ENCODE results near the gene OTOP2. TPM values are rescaled to one million over a fixed set of nuclear protein-coding genes. Genes with fewer than 3 reads are reported as not detected.

Gene OTOP2
- total RNA-seq, 1 experiment from 2014 or later, result not detected

DNA sequence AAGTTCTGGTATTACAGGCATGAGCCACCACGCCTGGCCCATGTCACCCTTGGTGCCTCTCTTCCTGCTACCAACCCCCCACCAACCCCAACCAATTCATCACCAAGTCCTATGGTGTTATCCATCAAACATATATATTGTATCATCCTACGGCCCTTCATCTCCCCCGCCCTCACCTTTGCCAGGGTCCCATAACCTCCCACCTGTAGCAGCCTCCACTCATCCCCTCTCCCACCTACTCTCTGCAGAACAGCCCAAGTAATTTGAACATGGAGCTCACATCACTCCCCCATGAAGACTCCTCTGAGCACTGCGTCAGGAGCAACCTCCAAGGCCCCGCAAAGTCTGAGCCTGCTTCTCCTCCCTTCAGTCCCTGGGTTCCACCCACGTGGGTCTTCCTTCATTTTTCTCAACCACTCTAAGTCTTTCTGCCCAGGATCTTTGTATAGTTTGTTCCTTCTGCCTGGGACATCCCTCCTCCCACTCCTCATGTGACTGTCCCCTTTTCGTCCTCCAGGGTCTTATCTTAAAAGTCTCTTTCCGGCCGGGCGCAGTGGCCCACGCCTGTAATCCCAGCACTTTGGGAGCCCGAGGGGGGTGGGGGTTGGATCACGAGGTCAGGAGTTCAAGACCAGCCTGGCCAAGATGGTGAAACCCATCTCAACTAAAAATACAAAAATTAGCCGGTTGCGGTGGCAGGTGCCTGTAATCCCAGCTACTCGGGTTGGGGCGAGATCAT is 55.5 kb downstream of the OTOP2 start:
- Histone ChIP-seq H3K27ac (ENCODE audit: low read length) (no peak overlapping the region), H3K36me3 (ENCODE audit: low read depth, low read length) (no peaks in the 10 kb centered on the region), H4K20me1 (ENCODE audit: low read length) (no peaks in the 10 kb centered on the region), H3K27me3 (ENCODE audit: low read length) (no peaks in the 10 kb centered on the region), H3K4me3 (ENCODE audit: low read length) (no peak overlapping the region), H3K4me1 (ENCODE audit: insufficient read depth, low read length) (peaks cover 12% of the 10 kb centered on the region), H3K9ac (ENCODE audit: low read length) (no peak overlapping the region), H3K4me2 (ENCODE audit: low read length) (no peak overlapping the region), H2AFZ (ENCODE audit: low read length) (no peak overlapping the region), H3K9me3 (ENCODE audit: low read length) (no peaks in the 10 kb centered on the region), H3K79me2 (ENCODE audit: low read length) (no peaks in the 10 kb centered on the region), H3K9me2 (replicated peaks; ENCODE audit: low read length) (no peaks in the 10 kb centered on the region), H3F3A (ENCODE audit: low read length, unreplicated experiment) (no peaks in the 10 kb centered on the region)
- ChIA-PET POLR2A (ENCODE audit: unreplicated experiment) (interaction anchor here (0.6 kb wide), 1 partner anchor 16 kb away, joined by 3 read pairs; no protein-coding TSS in a partner anchor), CTCF (no interaction called here)
- intact Hi-C loops (cut with micrococcal nuclease), result no loop called here
- TF ChIP-seq EZH2 (IDR thresholded peaks at IDR 0.05; ENCODE audit: low read length, unreplicated experiment) (no peak), EZH2phosphoT487 (IDR thresholded peaks at IDR 0.05; ENCODE audit: borderline replicate concordance, low read length) (no peak)
- TF ChIP-seq, protein P1, sequence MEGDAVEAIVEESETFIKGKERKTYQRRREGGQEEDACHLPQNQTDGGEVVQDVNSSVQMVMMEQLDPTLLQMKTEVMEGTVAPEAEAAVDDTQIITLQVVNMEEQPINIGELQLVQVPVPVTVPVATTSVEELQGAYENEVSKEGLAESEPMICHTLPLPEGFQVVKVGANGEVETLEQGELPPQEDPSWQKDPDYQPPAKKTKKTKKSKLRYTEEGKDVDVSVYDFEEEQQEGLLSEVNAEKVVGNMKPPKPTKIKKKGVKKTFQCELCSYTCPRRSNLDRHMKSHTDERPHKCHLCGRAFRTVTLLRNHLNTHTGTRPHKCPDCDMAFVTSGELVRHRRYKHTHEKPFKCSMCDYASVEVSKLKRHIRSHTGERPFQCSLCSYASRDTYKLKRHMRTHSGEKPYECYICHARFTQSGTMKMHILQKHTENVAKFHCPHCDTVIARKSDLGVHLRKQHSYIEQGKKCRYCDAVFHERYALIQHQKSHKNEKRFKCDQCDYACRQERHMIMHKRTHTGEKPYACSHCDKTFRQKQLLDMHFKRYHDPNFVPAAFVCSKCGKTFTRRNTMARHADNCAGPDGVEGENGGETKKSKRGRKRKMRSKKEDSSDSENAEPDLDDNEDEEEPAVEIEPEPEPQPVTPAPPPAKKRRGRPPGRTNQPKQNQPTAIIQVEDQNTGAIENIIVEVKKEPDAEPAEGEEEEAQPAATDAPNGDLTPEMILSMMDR (conservative IDR thresholded peaks at IDR 0.05; ENCODE audit: low read depth, low read length), result no peak
- DNase-seq (no peak), ATAC-seq (no peak)
- BruUV-seq (replicated peaks), result no TSS peak

DNA sequence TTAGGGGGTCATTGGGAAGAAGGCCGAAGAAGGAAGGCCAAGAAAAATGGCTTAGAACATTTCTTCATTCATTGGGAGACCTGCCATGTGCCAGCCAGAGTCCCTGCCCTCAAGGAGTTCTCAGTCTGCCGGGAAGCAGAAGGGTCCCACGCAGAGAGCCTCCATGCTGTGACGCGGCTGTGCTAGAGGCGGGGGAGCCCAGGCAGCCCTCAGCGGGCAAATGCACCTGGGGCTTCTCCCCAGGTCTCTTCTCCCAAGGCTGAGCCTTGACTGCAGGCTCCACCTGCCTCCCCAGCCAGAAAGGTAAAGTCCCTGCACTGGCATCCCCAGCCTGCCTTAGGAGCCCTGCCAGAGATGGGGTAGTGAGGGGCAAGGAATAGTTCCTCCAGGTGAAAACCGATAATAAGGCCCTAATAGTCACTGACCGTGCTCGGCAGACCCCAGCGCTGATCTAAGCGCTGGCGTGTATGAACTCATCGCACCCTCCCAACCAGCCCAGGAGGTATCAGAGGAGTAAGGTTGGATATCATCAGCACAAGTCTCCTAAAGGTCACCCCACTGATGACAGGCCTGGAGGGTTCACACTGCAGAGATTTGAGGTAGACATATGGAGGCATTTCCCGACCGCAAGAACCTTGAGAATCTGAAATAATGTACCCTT is 57.4 kb downstream of the OTOP2 start:
- BruUV-seq (replicated peaks), result TSS peak; percentile 94

More for the DNA sequence above, 57.4 kb downstream of the OTOP2 start:
- Histone ChIP-seq H3K9me2 (replicated peaks; ENCODE audit: low read length) (no peaks in the 10 kb centered on the region), H3K27ac (ENCODE audit: low read length) (peak overlapping the region; percentile 50), H3F3A (ENCODE audit: low read length, unreplicated experiment) (peaks cover 2% of the 10 kb centered on the region), H3K9ac (ENCODE audit: low read length) (peak overlapping the region; percentile 79), H3K4me3 (ENCODE audit: low read length) (peak overlapping the region; percentile 78), H3K4me2 (ENCODE audit: low read length) (peak overlapping the region; percentile 98), H3K79me2 (ENCODE audit: low read length) (no peaks in the 10 kb centered on the region), H4K20me1 (ENCODE audit: low read length) (no peaks in the 10 kb centered on the region), H2AFZ (ENCODE audit: low read length) (peak overlapping the region; percentile 99), H3K36me3 (ENCODE audit: low read depth, low read length) (no peaks in the 10 kb centered on the region), H3K4me1 (ENCODE audit: insufficient read depth, low read length) (peaks cover 12% of the 10 kb centered on the region), H3K9me3 (ENCODE audit: low read length) (no peaks in the 10 kb centered on the region), H3K27me3 (ENCODE audit: low read length) (no peaks in the 10 kb centered on the region)
- intact Hi-C loops (cut with micrococcal nuclease), result no loop called here
- DNase-seq, result no peak
- TF ChIP-seq EZH2phosphoT487 (IDR thresholded peaks at IDR 0.05; ENCODE audit: borderline replicate concordance, low read length), result no peak
- TF ChIP-seq EZH2 (IDR thresholded peaks at IDR 0.05; ENCODE audit: low read length, unreplicated experiment), result no peak
- TF ChIP-seq, protein P1 (conservative IDR thresholded peaks at IDR 0.05; ENCODE audit: low read depth, low read length), result no peak
- no peak for ATAC-seq
- CTCF ChIA-PET, result no interaction called here
- POLR2A ChIA-PET (ENCODE audit: unreplicated experiment), result no interaction called here

All from PC-3 (cell line).